K562 (cell line): ENCODE measurements around the gene COL4A4. TPM values are rescaled to one million over a fixed set of nuclear protein-coding genes. Genes with fewer than 3 reads are reported as not detected.

ENCODE experiments used
- ATAC-seq: fragments of 200-7000 bp; cut with Tn5 transposase; 3 replicates; pipeline ENCODE4 v1.9.1; 2020; ENCODE audit warnings: moderate library complexity
- BruUV-seq: library from RNA; stranded (reverse); fragments of 400-500 nt; replicated peaks from 2 replicates; lab custom pipeline; 2021; lab: Mats Ljungman, UMichigan
- CTCF ChIA-PET: fragments of 300-600 bp; formaldehyde crosslinking; extraction: SDS; loops from one replicate; lab custom pipeline; 2021; ENCODE audit warnings: low intra/inter-chr PET ratio; lab: Yijun Ruan, JAX
- POLR2A ChIA-PET: fragments of 300-600, 350-650 bp; sonication (Branson Sonifier 250); formaldehyde crosslinking; extraction: SDS; loops from one replicate; lab custom pipeline; 2021; ENCODE audit warnings: antibody characterized with exemption, inconsistent platforms; lab: Yijun Ruan, JAX
- DNase-seq, 4 experiments: peaks; one replicate each; pipeline versions ENCODE4 v3.0.0 to v3.0.0-alpha.2; 2011 to 2018; ENCODE audit warnings: low spot score in 3 of 4, mixed read lengths in 3 of 4; ENCODE audit errors: extremely low read depth in 1 of 4
- FAIRE-seq: peaks from 2 replicates; lab custom pipeline; 2011; peaks lifted over from hg19 to GRCh38; lab: Jason Lieb, UNC
- H2AFZ ChIP-seq: 2 replicates; pipeline ENCODE4 v1.6.0; 2011; ENCODE audit warnings: low read depth, low read length, control low read depth, inconsistent platforms
- H3K27ac ChIP-seq: fragments of 200-600 bp; 3 replicates; pipeline ENCODE4 v1.8.0; 2011; ENCODE audit warnings: low read depth, mild to moderate bottlenecking, control low read depth, inconsistent platforms, low read length, moderate library complexity, mixed read lengths; ENCODE audit errors: extremely low read depth
- H3K27me3 ChIP-seq, 2 experiments: fragments of 300-600 bp in 1 of 2; 2 replicates in 1 of 2; 3 replicates in 1 of 2; pipeline versions ENCODE4 v1.6.0 to v1.8.0; 2011; ENCODE audit warnings: inconsistent platforms in 2 of 2, low read length in 2 of 2, mild to moderate bottlenecking in 1 of 2, mixed read lengths in 1 of 2, moderate library complexity in 1 of 2; ENCODE audit not compliant: control insufficient read depth in 2 of 2, insufficient read depth in 2 of 2
- H3K36me3 ChIP-seq: fragments of 300-600 bp; 3 replicates; pipeline ENCODE4 v1.8.0; 2011; ENCODE audit warnings: mild to moderate bottlenecking, low read length, inconsistent platforms; ENCODE audit not compliant: control insufficient read depth, insufficient read depth
- H3K4me1 ChIP-seq, 2 experiments: fragments of 200-600 bp in 1 of 2; replicated peaks in 1 of 2; 2 replicates in 1 of 2; 3 replicates in 1 of 2; pipeline versions ENCODE4 v1.5.1 to v1.8.0; 2011; ENCODE audit warnings: inconsistent platforms in 2 of 2, low read length in 2 of 2, mild to moderate bottlenecking in 1 of 2, mixed read lengths in 1 of 2, moderate library complexity in 1 of 2; ENCODE audit not compliant: control insufficient read depth in 2 of 2, insufficient read depth in 2 of 2
- H3K4me2 ChIP-seq: 2 replicates; pipeline ENCODE4 v1.6.1; 2011; ENCODE audit warnings: low read length, control low read depth, inconsistent platforms, mixed read lengths; ENCODE audit not compliant: insufficient read depth
- H3K4me3 ChIP-seq: fragments of 200-600 bp; sonication (generic), shearing (Covaris generic); 2 replicates; pipeline ENCODE4 v1.5.1; 2016; ENCODE audit warnings: control low read depth, inconsistent platforms
- H3K79me2 ChIP-seq: fragments of 200-600 bp; 3 replicates; pipeline ENCODE4 v1.8.0; 2011; ENCODE audit warnings: low read length, inconsistent platforms; ENCODE audit not compliant: control insufficient read depth, insufficient read depth
- H3K9ac ChIP-seq, 2 experiments: 2 replicates each; pipeline versions ENCODE4 v1.6.0 to v1.6.1; 2011; ENCODE audit warnings: low read depth in 2 of 2, low read length in 2 of 2, control low read depth in 1 of 2, inconsistent platforms in 1 of 2, mild to moderate bottlenecking in 1 of 2, mixed read lengths in 1 of 2; ENCODE audit not compliant: insufficient read depth in 1 of 2
- H3K9me1 ChIP-seq: one replicate; pipeline ENCODE4 v1.6.0; 2011; ENCODE audit warnings: inconsistent platforms, mild to moderate bottlenecking, low read length, moderate library complexity; ENCODE audit not compliant: control insufficient read depth, insufficient read depth
- H3K9me3 ChIP-seq: replicated peaks from 2 replicates; pipeline ENCODE4 v1.5.1; 2011; ENCODE audit warnings: low read depth, low read length, inconsistent platforms; ENCODE audit not compliant: control insufficient read depth, insufficient read depth
- H4K20me1 ChIP-seq: replicated peaks from 2 replicates; pipeline ENCODE4 v1.6.1; 2011; ENCODE audit warnings: low read length, inconsistent platforms, mixed read lengths; ENCODE audit not compliant: control insufficient read depth, insufficient read depth
- BRD9 ChIP-seq: fragments of 450-650 bp; IDR thresholded peaks from 2 replicates; pipeline ENCODE4 v1.6.1; 2018; ENCODE audit warnings: low read depth; ENCODE audit not compliant: partially characterized antibody
- CTCFL ChIP-seq: IDR thresholded peaks from 2 replicates; pipeline ENCODE4 v1.6.1; 2011; ENCODE audit warnings: borderline replicate concordance, low read depth, mild to moderate bottlenecking, moderate library complexity, low read length; ENCODE audit not compliant: insufficient read depth, poor library complexity, severe bottlenecking
- E2F4 ChIP-seq: sonication (generic); formaldehyde crosslinking; IDR thresholded peaks from 2 replicates; pipeline ENCODE4 v1.8.0; 2022; ENCODE audit warnings: mild to moderate bottlenecking, low read depth, missing genetic modification reagents
- ILF3 ChIP-seq: fragments of 450-650 bp; IDR thresholded peaks from 2 replicates; pipeline ENCODE4 v1.6.1; 2018; ENCODE audit warnings: antibody characterized with exemption, mild to moderate bottlenecking, moderate library complexity, borderline replicate concordance
- MLLT1 ChIP-seq, 2 experiments: fragments of 450-650 bp; IDR thresholded peaks; 2 replicates each; pipeline ENCODE4 v1.6.1; 2016
- RFX7 ChIP-seq: fragments of 250-450 bp; sonication (Bioruptor Pico); IDR thresholded peaks from 2 replicates; pipeline ENCODE4 v1.5.1; 2021; ENCODE audit warnings: mild to moderate bottlenecking
- U2AF1 ChIP-seq: fragments of 200-400 bp; formaldehyde crosslinking; optimal IDR thresholded peaks from 2 replicates; pipeline ENCODE3; 2017; ENCODE audit warnings: mild to moderate bottlenecking, low read depth, low read length, moderate library complexity
- ZHX1 ChIP-seq: fragments of 150-350 bp; conservative IDR thresholded peaks from 2 replicates; pipeline ENCODE4 v1.6.1; 2014; ENCODE audit warnings: low read length
- WGBS: fragments of 100-300 bp; shearing (Covaris generic); methylation state at CpG from one replicate; pipeline ENCODE4 v1.1.6; 2016; ENCODE audit warnings: low coverage, mixed read lengths; ENCODE audit not compliant: insufficient coverage; ENCODE audit errors: missing lambda C conversion rate; 5-methylcytosine and 5-hydroxymethylcytosine counted together
- in situ Hi-C: fragments of 300-500 bp; cut with MboI; formaldehyde crosslinking; loops from 4 replicates; pipeline ENCODE4 v1.15.0; 2018; ENCODE audit warnings: inconsistent platforms, mixed read lengths
- intact Hi-C: fragments of 100-400 bp; cut with micrococcal nuclease; formaldehyde crosslinking; loops from 2 replicates; pipeline ENCODE4 v1.14.2; 2022
- polyA plus RNA-seq, 8 experiments: library from polyadenylated mRNA; depleted of rRNA in 4 of 8; stranded (reverse) in 5 of 8; unstranded in 3 of 8; fragments of >200 nt; fragmentation: Nextera tagmentation in 2 of 8; fragmentation: Illumina TruSeq in 1 of 8; extraction: Ambion mirVana in 2 of 8; extraction: Trizol in 1 of 8; gene quantifications; 2 replicates each; pipeline versions ENCODE4 v1.2.1 to v1.2.3, GENCODE V29; 2011 to 2014; ENCODE audit warnings: inconsistent platforms in 1 of 8, missing spikeins in 1 of 8
- total RNA-seq, 7 experiments: library from RNA; depleted of rRNA in 6 of 7; stranded (reverse); fragments of >200 nt in 6 of 7; fragmentation: Illumina TruSeq in 2 of 7; extraction: Trizol in 2 of 7; gene quantifications; 2 replicates each; pipeline versions ENCODE4 v1.2.1 to v1.2.3, GENCODE V29; 2011 to 2021; ENCODE audit warnings: low replicate concordance in 1 of 7

Gene COL4A4
- total and polyA plus RNA-seq, 9 of the 15 experiments (the other 6 are each of a cell fraction or from before 2014, with no cell fraction given), result under 0.01 to 0.01 TPM; not detected in 7

GRCh38 chr2:227192491-227192890 is 28.5 kb upstream of the COL4A4 start:
- H4K20me1 ChIP-seq, result no peaks in the 10 kb centered on the region
- DNase-seq, result no peak
- H3K36me3 ChIP-seq, result no peaks in the 10 kb centered on the region
- no peak for ATAC-seq
- no peak for FAIRE-seq
- H3K9ac ChIP-seq, result no peak overlapping the region
- no peaks in the 10 kb centered on the region for H3K9me1 ChIP-seq
- ChIA-PET CTCF (no interaction called here), POLR2A (no interaction called here)
- no peak overlapping the region for H3K4me3 ChIP-seq
- 0% methylated on average over 2 of the region's 3 CpGs for WGBS
- BruUV-seq, result no TSS peak
- H3K4me1 ChIP-seq, result no peaks in the 10 kb centered on the region
- no peaks in the 10 kb centered on the region for H3K27me3 ChIP-seq
- no peak overlapping the region for H3K4me2 ChIP-seq
- TF ChIP-seq CTCFL (no peak), ZHX1 (no peak), ILF3 (no peak), MLLT1 (IDR thresholded peaks at IDR 0.05) (no peak), U2AF1 (no peak), BRD9 (no peak), E2F4 (CRISPR knock-in tag) (no peak), RFX7 (CRISPR knock-in tag) (no peak)
- TF ChIP-seq, all 486 proteins: peak for 0
- intact Hi-C loops, result no loop called here
- Histone ChIP-seq H3K27ac (no peak overlapping the region), H3K9me3 (no peaks in the 10 kb centered on the region), H2AFZ (no peak overlapping the region), H3K79me2 (no peaks in the 10 kb centered on the region)
- in situ Hi-C loops, result no loop called here
